PFSK-1 (cell line): Measurements from ENCODE around the gene SLC22A3.

ENCODE experiments used
- POLR2AphosphoS5 ChIP-seq: IDR thresholded peaks from 2 replicates; pipeline ENCODE4 v1.6.1; 2012; ENCODE audit warnings: low read depth, mild to moderate bottlenecking, control low read depth, low read length, moderate library complexity
- REST ChIP-seq, 2 experiments: IDR thresholded peaks; 2 replicates each; pipeline versions ENCODE4 v1.6.1 to v1.8.0; 2011 to 2012; ENCODE audit warnings: low read depth in 2 of 2, low read length in 2 of 2, control low read depth in 1 of 2, inconsistent platforms in 1 of 2, mild to moderate bottlenecking in 1 of 2, moderate library complexity in 1 of 2; ENCODE audit not compliant: insufficient read depth in 1 of 2
- SIN3A ChIP-seq: IDR thresholded peaks from 2 replicates; pipeline ENCODE4 v1.6.1; 2012; ENCODE audit warnings: mild to moderate bottlenecking, low read length, moderate library complexity, borderline replicate concordance; ENCODE audit not compliant: insufficient read depth

DNA sequence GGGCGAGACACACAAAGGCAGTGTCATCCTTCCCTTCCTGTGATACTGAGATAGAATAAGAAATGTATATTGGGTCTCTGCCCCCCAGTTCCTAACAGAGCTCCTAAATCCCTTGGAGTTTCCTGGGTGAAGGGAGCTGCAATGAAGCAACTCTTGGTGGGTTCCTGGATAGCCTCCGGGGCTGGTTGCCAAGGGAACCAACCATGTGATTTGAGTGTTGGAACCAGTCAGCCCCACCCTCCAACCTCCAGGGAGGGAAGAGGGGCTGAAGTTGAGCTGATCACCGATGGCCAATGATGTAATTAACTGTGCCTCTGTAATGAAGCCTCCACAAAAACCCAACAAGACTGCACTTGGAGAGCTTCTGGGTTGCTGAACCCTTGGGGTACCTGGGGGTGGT lies 116.6 kb downstream of the SLC22A3 start:
- no peak for TF ChIP-seq POLR2AphosphoS5
- no peak for TF ChIP-seq REST (IDR thresholded peaks at IDR 0.05; ENCODE audit: insufficient read depth in 1 of 2, low read depth in 2 of 2, low read length in 2 of 2)
- no peak for TF ChIP-seq SIN3A
